IMR-90 (cell line): Measurements from ENCODE around the gene NINJ2. TPM values are rescaled to one million over a fixed set of nuclear protein-coding genes. Genes with fewer than 3 reads are reported as not detected.
"Not testable (repeated sequence)": the region's sequence is repeated elsewhere in the genome, so short reads cannot be mapped to it uniquely, and the experiment has no call there.

Experiments
- ATAC-seq: fragments of 200-7000 bp; cut with Tn5 transposase; 2 replicates; pipeline ENCODE4 v1.9.1; 2020; ENCODE audit warnings: low read depth, mild to moderate bottlenecking, moderate library complexity
- BruUV-seq: library from RNA; stranded (reverse); fragments of 400-500 nt; replicated peaks from 2 replicates; lab custom pipeline; 2021; lab: Mats Ljungman, UMichigan
- CTCF ChIA-PET: fragments of 300-600 bp; formaldehyde crosslinking; extraction: SDS; loops from one replicate; lab custom pipeline; 2021; ENCODE audit warnings: antibody characterized with exemption; lab: Yijun Ruan, JAX
- POLR2A ChIA-PET: fragments of 300-600 bp; sonication (Branson Sonifier 250); formaldehyde crosslinking; loops from one replicate; lab custom pipeline; 2022; ENCODE audit warnings: antibody characterized with exemption; ENCODE audit not compliant: unreplicated experiment; lab: Charles Lee
- DNase-seq: peaks from one replicate; pipeline ENCODE4 v3.0.0; 2013
- H2AFZ ChIP-seq: replicated peaks from 2 replicates; pipeline ENCODE3; 2013; ENCODE audit warnings: low read length, mild to moderate bottlenecking; ENCODE audit not compliant: poor library complexity
- H2AK5ac ChIP-seq: 2 replicates; pipeline ENCODE4 v1.6.1; 2013; ENCODE audit warnings: low read depth, low read length, inconsistent platforms
- H2AK9ac ChIP-seq: replicated peaks from 2 replicates; pipeline ENCODE3; 2013; ENCODE audit warnings: mild to moderate bottlenecking, low read depth, low read length, moderate library complexity; ENCODE audit not compliant: poor library complexity
- H2BK120ac ChIP-seq: 2 replicates; pipeline ENCODE4 v1.6.1; 2013; ENCODE audit warnings: low read depth, low read length, inconsistent platforms
- H2BK15ac ChIP-seq: 3 replicates; pipeline ENCODE4 v1.6.1; 2013; ENCODE audit warnings: low read depth, low read length, inconsistent platforms
- H2BK20ac ChIP-seq: 2 replicates; pipeline ENCODE4 v1.6.1; 2013; ENCODE audit warnings: low read depth, mild to moderate bottlenecking, inconsistent platforms, low read length, moderate library complexity
- H2BK5ac ChIP-seq: 2 replicates; pipeline ENCODE4 v1.6.1; 2013; ENCODE audit warnings: mild to moderate bottlenecking, low read depth, low read length, inconsistent platforms; ENCODE audit not compliant: poor library complexity, severe bottlenecking
- H3K14ac ChIP-seq: replicated peaks from 2 replicates; pipeline ENCODE4 v1.6.1; 2013; ENCODE audit warnings: low read depth, low read length, inconsistent platforms
- H3K18ac ChIP-seq: 2 replicates; pipeline ENCODE4 v1.6.1; 2013; ENCODE audit warnings: low read depth, low read length, control low read depth
- H3K23ac ChIP-seq: 2 replicates; pipeline ENCODE4 v1.6.1; 2013; ENCODE audit warnings: low read depth, low read length, inconsistent platforms
- H3K27ac ChIP-seq: 2 replicates; pipeline ENCODE4 v1.5.1; 2013; ENCODE audit warnings: mild to moderate bottlenecking, control low read depth, low read length; ENCODE audit not compliant: insufficient read depth
- H3K27me3 ChIP-seq: 2 replicates; pipeline ENCODE4 v1.6.1; 2013; ENCODE audit warnings: low read length; ENCODE audit not compliant: control insufficient read depth, insufficient read depth
- H3K36me3 ChIP-seq: 2 replicates; pipeline ENCODE4 v1.6.1; 2013; ENCODE audit warnings: low read length, mixed read lengths; ENCODE audit not compliant: control insufficient read depth, insufficient read depth
- H3K4ac ChIP-seq: 2 replicates; pipeline ENCODE4 v1.6.1; 2013; ENCODE audit warnings: low read depth, low read length, inconsistent platforms
- H3K4me1 ChIP-seq: 2 replicates; pipeline ENCODE4 v1.6.1; 2013; ENCODE audit warnings: low read length, mixed read lengths; ENCODE audit not compliant: control insufficient read depth, insufficient read depth
- H3K4me2 ChIP-seq: 2 replicates; pipeline ENCODE4 v1.6.1; 2013; ENCODE audit warnings: low read depth, mild to moderate bottlenecking, control low read depth, low read length, moderate library complexity
- H3K4me3 ChIP-seq: 2 replicates; pipeline ENCODE4 v1.5.1; 2013; ENCODE audit warnings: low read depth, mild to moderate bottlenecking, control low read depth, low read length, moderate library complexity; ENCODE audit not compliant: insufficient read depth
- H3K56ac ChIP-seq: 2 replicates; pipeline ENCODE4 v1.6.1; 2013; ENCODE audit warnings: low read length, inconsistent platforms; ENCODE audit not compliant: insufficient read depth; ENCODE audit errors: extremely low read depth
- H3K79me1 ChIP-seq, 2 experiments: 2 replicates each; pipeline ENCODE4 v1.6.1; 2013; ENCODE audit warnings: low read length in 2 of 2, inconsistent platforms in 1 of 2, low read depth in 1 of 2
- H3K9ac ChIP-seq: 2 replicates; pipeline ENCODE4 v1.6.1; 2013; ENCODE audit warnings: low read depth, low read length, control low read depth
- H3K9me1 ChIP-seq: 2 replicates; pipeline ENCODE4 v1.6.1; 2013; ENCODE audit warnings: low read length, inconsistent platforms; ENCODE audit not compliant: insufficient read depth
- H3K9me3 ChIP-seq: 2 replicates; pipeline ENCODE4 v1.6.1; 2013; ENCODE audit warnings: low read length; ENCODE audit not compliant: control insufficient read depth, insufficient read depth
- H4K20me1 ChIP-seq: 2 replicates; pipeline ENCODE4 v1.6.1; 2013; ENCODE audit warnings: low read length, inconsistent platforms; ENCODE audit not compliant: insufficient read depth
- H4K5ac ChIP-seq: 2 replicates; pipeline ENCODE4 v1.6.1; 2013; ENCODE audit warnings: mild to moderate bottlenecking, low read depth, low read length, control low read depth
- H4K8ac ChIP-seq, 2 experiments: 2 replicates each; pipeline ENCODE4 v1.6.1; 2013; ENCODE audit warnings: low read depth in 2 of 2, low read length in 2 of 2, control low read depth in 1 of 2, inconsistent platforms in 1 of 2
- H4K91ac ChIP-seq: 2 replicates; pipeline ENCODE4 v1.6.1; 2013; ENCODE audit warnings: low read depth, low read length, inconsistent platforms; ENCODE audit not compliant: insufficient read depth
- WGBS, 2 experiments: methylation state at CpG; one replicate each; pipeline versions ENCODE4 v1.1.5 to v1.1.7; 2013; ENCODE audit warnings: missing lambda C conversion rate in 2 of 2; ENCODE audit not compliant: insufficient read length in 1 of 2; ENCODE audit errors: extremely low coverage in 2 of 2; 5-methylcytosine and 5-hydroxymethylcytosine counted together
- dilution Hi-C: fragments of 300-500 bp; cut with HindIII; formaldehyde crosslinking; loops from one replicate; pipeline ENCODE4 v1.14.3; 2018; ENCODE audit warnings: low sequenced_read_pairs; ENCODE audit not compliant: unreplicated experiment
- in situ Hi-C: fragments of 300-500 bp; cut with MboI; formaldehyde crosslinking; loops from 3 replicates; pipeline ENCODE4 v1.14.3; 2019; ENCODE audit warnings: low sequenced_read_pairs, inconsistent platforms, mixed read lengths
- intact Hi-C: fragments of 100-400 bp; cut with micrococcal nuclease; formaldehyde crosslinking; loops from 2 replicates; pipeline ENCODE4 v1.10.0; 2022
- polyA plus RNA-seq, 3 experiments: library from polyadenylated mRNA; depleted of rRNA; stranded (reverse); fragments of >200 nt; gene quantifications; 2 replicates each; pipeline ENCODE4 v1.2.3, GENCODE V29; 2012; ENCODE audit warnings: low replicate concordance in 1 of 3
- total RNA-seq: library from RNA; depleted of rRNA; stranded (reverse); fragments of >200 nt; gene quantifications from 2 replicates; pipeline ENCODE4 v1.2.3, GENCODE V29; 2012

Gene NINJ2
- total and polyA plus RNA-seq, 2 of the 4 experiments (the other 2 are of a cell fraction), result not detected

GRCh38 chr12:641321-641720 lies 21.9 kb downstream of the NINJ2 start:
- DNase-seq, H3K56ac ChIP-seq, H3K18ac ChIP-seq, dilution Hi-C loops, H3K4me2 ChIP-seq, H3K27ac ChIP-seq, H4K5ac ChIP-seq, H2AK9ac ChIP-seq, H2AFZ ChIP-seq, H2BK120ac ChIP-seq, POLR2A ChIA-PET, H4K8ac ChIP-seq, H2AK5ac ChIP-seq, H3K9me3 ChIP-seq, H3K79me1 ChIP-seq, H3K36me3 ChIP-seq, H4K91ac ChIP-seq, CTCF ChIA-PET, H3K27me3 ChIP-seq, intact Hi-C loops, H2BK15ac ChIP-seq, H3K9ac ChIP-seq, H2BK20ac ChIP-seq, H4K20me1 ChIP-seq, H3K4me3 ChIP-seq, H3K4ac ChIP-seq, in situ Hi-C loops, H2BK5ac ChIP-seq, H3K14ac ChIP-seq, H3K23ac ChIP-seq, ATAC-seq, BruUV-seq: not testable (repeated sequence)
- 96% methylated on average over 4 of the region's 11 CpGs; no CpG with 5 or more reads in 1 of the 2 experiments for WGBS, 2 experiments
- Histone ChIP-seq H3K9me1 (peaks cover 13% of the 10 kb centered on the region), H3K4me1 (peaks cover 11% of the 10 kb centered on the region)
